Measurements from ENCODE around the gene SULT1A3.
A peak's percentile ranks its signal among the peaks of the same experiment; 100 is the strongest.
"Not testable (repeated sequence)": the region's sequence is repeated elsewhere in the genome, so short reads cannot be mapped to it uniquely, and the experiment has no call there.

The SULT1A3 gene

GRCh38 chr16:30199049-30199448, at the start of gene SULT1A3:
SULT1A3 (plus strand) TSS chr16:30199255; CDS start chr16:30200729, 1,474 bp downstream.
- not testable (repeated sequence) for ATAC-seq

- no peak for ATAC-seq
Measured at GRCh38 chr16:30151091-30151490, 48.0 kb upstream of the SULT1A3 start.

- ATAC-seq: no peak
Measured at GRCh38 chr16:30152517-30152916, 46.5 kb upstream of the SULT1A3 start.

GRCh38 chr16:30155188-30155587, 43.9 kb upstream of the SULT1A3 start:
- ATAC-seq: no peak

GRCh38 chr16:30157214-30157613, 41.8 kb upstream of the SULT1A3 start:
- no peak for ATAC-seq

GRCh38 chr16:30163538-30163937, 35.5 kb upstream of the SULT1A3 start:
- ATAC-seq: no peak

GRCh38 chr16:30166202-30166902, 32.7 kb upstream of the SULT1A3 start:
- ATAC-seq: no peak

- not testable (repeated sequence) for ATAC-seq
Measured at GRCh38 chr16:30168746-30169145, 30.3 kb upstream of the SULT1A3 start.

- ATAC-seq: not testable (repeated sequence)
Measured at GRCh38 chr16:30169416-30169815, 29.6 kb upstream of the SULT1A3 start.

GRCh38 chr16:30170145-30170544, 28.9 kb upstream of the SULT1A3 start:
- not testable (repeated sequence) for ATAC-seq

- ATAC-seq: no peak
Measured at GRCh38 chr16:30173054-30173453, 26.0 kb upstream of the SULT1A3 start.

GRCh38 chr16:30176876-30177275, 22.2 kb upstream of the SULT1A3 start:
- ATAC-seq: not testable (repeated sequence)

- ATAC-seq: no peak
Measured at GRCh38 chr16:30179195-30179594, 19.9 kb upstream of the SULT1A3 start.

GRCh38 chr16:30179931-30180330, 19.1 kb upstream of the SULT1A3 start:
- ATAC-seq: no peak

GRCh38 chr16:30180741-30181140, 18.3 kb upstream of the SULT1A3 start:
- ATAC-seq: no peak

GRCh38 chr16:30183233-30184095, 15.6 kb upstream of the SULT1A3 start, which contains the start of gene CORO1A:
CORO1A (plus strand) TSS chr16:30183602; CDS start chr16:30185210, 1,608 bp downstream.
- ATAC-seq: peak; percentile 52 to 55

- ATAC-seq: peak; percentile 6 to 9
Measured at GRCh38 chr16:30184096-30184890, 14.8 kb upstream of the SULT1A3 start.

- ATAC-seq: peak in 1 of 2 donors; percentile 1
Measured at GRCh38 chr16:30184891-30185682, 14.0 kb upstream of the SULT1A3 start.

- ATAC-seq: peak; percentile 41 to 48
Measured at GRCh38 chr16:30185683-30186421, 13.2 kb upstream of the SULT1A3 start.

GRCh38 chr16:30186444-30186781, 12.6 kb upstream of the SULT1A3 start:
- peak in 1 of 2 donors; percentile 2 for ATAC-seq
